B cell (primary cell): ENCODE results near the gene CELF2. TPM values are rescaled to one million over a fixed set of nuclear protein-coding genes. Genes with fewer than 3 reads are reported as not detected.
A peak's percentile ranks its signal among the peaks of the same experiment; 100 is the strongest.

Experiments used
- ATAC-seq: fragments of 200-7000 bp; cut with Tn5 transposase; one replicate; pipeline ENCODE4 v1.10.0; 2021; ENCODE audit warnings: low read depth, mild to moderate bottlenecking, moderate number of reproducible peaks, moderate library complexity
- CTCF ChIA-PET: fragments of 350-600 bp; sonication (Branson Sonifier 250); formaldehyde crosslinking; loops from one replicate; lab custom pipeline; 2021; ENCODE audit warnings: antibody characterized with exemption, inconsistent platforms; lab: Charles Lee
- POLR2A ChIA-PET: fragments of 350-600 bp; sonication (Branson Sonifier 250); formaldehyde crosslinking; loops from one replicate; lab custom pipeline; 2021; ENCODE audit warnings: antibody characterized with exemption; lab: Charles Lee
- DNase-seq: peaks from one replicate; pipeline ENCODE4 v3.0.0; 2013
- H2AFZ ChIP-seq: 2 replicates; pipeline ENCODE4 v1.6.1; 2012; ENCODE audit warnings: mild to moderate bottlenecking, low read depth, low read length; ENCODE audit not compliant: insufficient read depth, poor library complexity, severe bottlenecking
- H3K27ac ChIP-seq, 2 donors: 1 replicate in 1 of 2; 2 replicates in 1 of 2; pipeline ENCODE4 v1.5.1; 2012 to 2013; ENCODE audit warnings: low read length in 2 of 2, mild to moderate bottlenecking in 2 of 2, moderate library complexity in 1 of 2
- H3K27me3 ChIP-seq, 4 experiments: fragments of 200-600 bp in 1 of 4; sonication (generic) in 1 of 4; replicated peaks in 1 of 4; 1 replicate in 2 of 4; 2 replicates in 2 of 4; pipeline versions ENCODE4 v1.6.1 to v1.7.0; 2013 to 2016; ENCODE audit warnings: low read length in 3 of 4, mild to moderate bottlenecking in 2 of 4, mixed read lengths in 1 of 4, moderate library complexity in 1 of 4; ENCODE audit not compliant: insufficient read depth in 4 of 4, control insufficient read depth in 3 of 4; ENCODE audit errors: control extremely low read depth in 1 of 4
- H3K36me3 ChIP-seq, 2 experiments: replicated peaks in 1 of 2; 1 replicate in 1 of 2; 2 replicates in 1 of 2; pipeline versions ENCODE4 v1.6.1 to v1.7.1; 2013; ENCODE audit warnings: low read length in 1 of 2; ENCODE audit not compliant: insufficient read depth in 2 of 2, control insufficient read depth in 1 of 2; ENCODE audit errors: control extremely low read depth in 1 of 2, extremely low read depth in 1 of 2
- H3K4me1 ChIP-seq, 2 donors: fragments of 200-600 bp in 1 of 2; sonication (generic) in 1 of 2; 1 replicate in 1 of 2; 2 replicates in 1 of 2; pipeline versions ENCODE4 v1.5.1 to v1.6.1; 2013 to 2017; ENCODE audit warnings: low read length in 2 of 2; ENCODE audit not compliant: control insufficient read depth in 2 of 2, insufficient read depth in 2 of 2
- H3K4me2 ChIP-seq: replicated peaks from 2 replicates; pipeline ENCODE3; 2012; ENCODE audit warnings: mild to moderate bottlenecking, low read depth, low read length; ENCODE audit not compliant: poor library complexity, severe bottlenecking
- H3K4me3 ChIP-seq, 5 experiments: fragments of 200-600 bp in 1 of 5; sonication (generic) in 1 of 5; 1 replicate in 3 of 5; 2 replicates in 2 of 5; pipeline versions ENCODE4 v1.5.1 to v1.7.0; 2011 to 2016; ENCODE audit warnings: low read length in 4 of 5, mild to moderate bottlenecking in 4 of 5, low read depth in 2 of 5, control low read depth in 1 of 5, moderate library complexity in 1 of 5; ENCODE audit not compliant: insufficient read depth in 1 of 5; ENCODE audit errors: control extremely low read depth in 1 of 5, extremely low read depth in 1 of 5
- H3K79me2 ChIP-seq: fragments of 200-600 bp; sonication (generic); one replicate; pipeline ENCODE4 v1.6.0; 2016; ENCODE audit warnings: low read length; ENCODE audit not compliant: control insufficient read depth, insufficient read depth
- H3K9ac ChIP-seq: fragments of 200-600 bp; sonication (generic); 2 replicates; pipeline ENCODE4 v1.6.1; 2017; ENCODE audit warnings: mild to moderate bottlenecking, low read length, moderate library complexity
- H3K9me3 ChIP-seq, 3 donors: one replicate each; pipeline versions ENCODE4 v1.6.1 to v1.7.1; 2013; ENCODE audit warnings: low read length in 2 of 3; ENCODE audit not compliant: control insufficient read depth in 2 of 3, insufficient read depth in 1 of 3; ENCODE audit errors: control extremely low read depth in 1 of 3
- H4K20me1 ChIP-seq: 2 replicates; pipeline ENCODE4 v1.6.0; 2012; ENCODE audit warnings: mild to moderate bottlenecking, low read length; ENCODE audit not compliant: insufficient read depth, control insufficient read depth, poor library complexity, severe bottlenecking
- H3K27ac Mint-ChIP-seq: one replicate; pipeline ENCODE4 v1.8.0; 2021; ENCODE audit warnings: mixed read lengths
- H3K27me3 Mint-ChIP-seq: one replicate; pipeline ENCODE4 v1.8.0; 2021; ENCODE audit warnings: mixed read lengths
- H3K4me1 Mint-ChIP-seq: one replicate; pipeline ENCODE4 v1.8.0; 2021; ENCODE audit warnings: mixed read lengths
- H3K4me3 Mint-ChIP-seq: one replicate; pipeline ENCODE4 v1.8.0; 2021; ENCODE audit warnings: mixed read lengths
- H3K9me3 Mint-ChIP-seq: one replicate; pipeline ENCODE4 v1.8.0; 2022; ENCODE audit warnings: mixed read lengths; ENCODE audit not compliant: insufficient read depth
- EZH2 ChIP-seq: IDR thresholded peaks from 2 replicates; pipeline ENCODE4 v1.6.1; 2012; ENCODE audit warnings: borderline replicate concordance, low read depth, mild to moderate bottlenecking, moderate library complexity, low read length; ENCODE audit not compliant: insufficient read depth, poor library complexity, severe bottlenecking
- WGBS: methylation state at CpG from one replicate; pipeline ENCODE4 v1.1.5; 2013; ENCODE audit warnings: missing lambda C conversion rate; ENCODE audit not compliant: insufficient coverage; 5-methylcytosine and 5-hydroxymethylcytosine counted together
- intact Hi-C: fragments of 100-400 bp; cut with micrococcal nuclease; formaldehyde crosslinking; loops from one replicate; pipeline ENCODE4 v1.10.0; 2022
- polyA plus RNA-seq: library from polyadenylated mRNA; depleted of rRNA; stranded (reverse); fragments of >200 nt; gene quantifications from 2 replicates; pipeline ENCODE4 v1.2.3, GENCODE V29; 2012
- total RNA-seq, 2 donors: library from RNA; stranded (reverse); fragments of 120-200 nt in 1 of 2; gene quantifications; 1 replicate in 1 of 2; 2 replicates in 1 of 2; pipeline versions ENCODE4 v1.2.3 to v1.2.4, GENCODE V29; 2013 to 2022
- TF ChIP-seq, protein P1 (sequence below): fragments of 200-600 bp; IDR thresholded peaks from one replicate; pipeline ENCODE4 v1.8.0; 2022; ENCODE audit warnings: antibody characterized with exemption, mild to moderate bottlenecking

CELF2 gene
- total and polyA plus RNA-seq, 2 donors (not counting 1 experiment from before 2014, with no cell fraction given): 59.5 to 112 TPM

DNA sequence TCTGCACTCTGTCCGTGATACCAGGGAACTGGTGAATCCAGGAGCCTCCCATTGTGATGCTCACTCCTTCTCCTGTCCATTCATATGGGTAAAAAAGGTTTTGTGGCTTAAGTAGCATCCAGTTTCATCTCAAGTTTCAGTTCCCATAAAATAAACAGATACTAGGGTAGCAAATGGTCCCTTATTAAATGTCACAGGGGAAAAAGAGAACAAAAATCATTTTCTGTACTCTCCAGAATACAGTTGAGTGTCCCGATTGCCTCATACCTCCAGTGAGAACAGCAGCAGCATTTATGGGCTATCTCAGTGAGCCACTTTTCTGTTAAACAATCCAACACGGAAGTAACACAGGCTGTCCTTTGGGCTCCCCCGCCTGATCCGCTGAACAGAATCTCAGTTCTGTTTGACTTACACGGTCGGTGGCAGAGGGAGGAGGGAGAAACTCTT is 179.6 kb downstream of the CELF2 start:
- intact Hi-C loops: loop anchor here (1.0 to 5.0 kb wide), 6 partner anchors 11 to 45 kb away; no protein-coding TSS in a partner anchor
- Histone ChIP-seq H3K4me1 (peaks cover 53 to 59% of the 10 kb centered on the region in 2 donors), H3K4me2 (peak overlapping the region; percentile 42), H3K27me3 (no peaks in the 10 kb centered on the region), H3K4me3 (peak overlapping the region in 1 of 5 experiments; percentile 8), H3K27ac (peak overlapping the region; percentile 41 to 48), H3K9ac (no peak overlapping the region), H3K9me3 (peaks cover 0 to 3% (median 0%) of the 10 kb centered on the region in 3 donors), H3K79me2 (peaks cover 100% of the 10 kb centered on the region), H4K20me1 (peaks cover 94% of the 10 kb centered on the region), H2AFZ (no peak overlapping the region), H3K36me3 (peaks cover 9 to 61% of the 10 kb centered on the region in 2 experiments)
- Mint-ChIP-seq H3K9me3 (no peaks in the 10 kb centered on the region), H3K27me3 (no peaks in the 10 kb centered on the region), H3K4me1 (peaks cover 91% of the 10 kb centered on the region), H3K4me3 (peak overlapping the region; percentile 80), H3K27ac (peak overlapping the region; percentile 88)
- DNase-seq (peak; percentile 73), ATAC-seq (peak; percentile 78)
- 31% methylated on average over 2 of the region's 7 CpGs for WGBS
- POLR2A ChIA-PET: interaction anchor here (0.6 kb wide), 1 partner anchor 167 kb away, joined by 3 read pairs; no protein-coding TSS in a partner anchor
- TF ChIP-seq EZH2: no peak
- TF ChIP-seq, protein P1, sequence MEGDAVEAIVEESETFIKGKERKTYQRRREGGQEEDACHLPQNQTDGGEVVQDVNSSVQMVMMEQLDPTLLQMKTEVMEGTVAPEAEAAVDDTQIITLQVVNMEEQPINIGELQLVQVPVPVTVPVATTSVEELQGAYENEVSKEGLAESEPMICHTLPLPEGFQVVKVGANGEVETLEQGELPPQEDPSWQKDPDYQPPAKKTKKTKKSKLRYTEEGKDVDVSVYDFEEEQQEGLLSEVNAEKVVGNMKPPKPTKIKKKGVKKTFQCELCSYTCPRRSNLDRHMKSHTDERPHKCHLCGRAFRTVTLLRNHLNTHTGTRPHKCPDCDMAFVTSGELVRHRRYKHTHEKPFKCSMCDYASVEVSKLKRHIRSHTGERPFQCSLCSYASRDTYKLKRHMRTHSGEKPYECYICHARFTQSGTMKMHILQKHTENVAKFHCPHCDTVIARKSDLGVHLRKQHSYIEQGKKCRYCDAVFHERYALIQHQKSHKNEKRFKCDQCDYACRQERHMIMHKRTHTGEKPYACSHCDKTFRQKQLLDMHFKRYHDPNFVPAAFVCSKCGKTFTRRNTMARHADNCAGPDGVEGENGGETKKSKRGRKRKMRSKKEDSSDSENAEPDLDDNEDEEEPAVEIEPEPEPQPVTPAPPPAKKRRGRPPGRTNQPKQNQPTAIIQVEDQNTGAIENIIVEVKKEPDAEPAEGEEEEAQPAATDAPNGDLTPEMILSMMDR: no peak
- CTCF ChIA-PET: interaction anchor here (2.0 to 2.1 kb wide), 2 partner anchors 73 to 84 kb away, joined by 6 to 9 read pairs; no protein-coding TSS in a partner anchor

DNA sequence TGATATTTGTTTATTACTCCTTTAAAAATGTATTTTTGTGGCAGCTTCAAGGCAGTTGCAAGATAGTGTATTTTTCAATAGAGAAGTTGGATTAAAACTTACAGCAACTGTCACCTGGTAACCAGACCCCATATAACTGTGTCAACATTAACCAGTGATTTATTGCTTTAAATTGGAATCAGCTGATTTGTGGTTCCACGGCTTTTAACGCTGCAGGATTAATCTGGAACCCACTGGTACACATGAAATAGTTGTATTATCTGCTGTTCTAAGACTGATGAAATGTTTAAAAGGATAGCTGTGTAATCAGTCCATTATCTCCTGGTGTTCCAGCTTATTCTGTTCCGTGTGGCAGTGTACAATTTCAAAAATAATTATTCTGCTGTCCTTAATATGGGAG is 180.2 kb downstream of the CELF2 start:
- no peak overlapping the region for H3K4me3 ChIP-seq

More for the DNA sequence above, 180.2 kb downstream of the CELF2 start:
- TF ChIP-seq EZH2: no peak
- TF ChIP-seq, protein P1: no peak
- Histone ChIP-seq H3K36me3 (peaks cover 9 to 58% of the 10 kb centered on the region in 2 experiments), H3K9me3 (peaks cover 0 to 3% (median 0%) of the 10 kb centered on the region in 3 donors), H2AFZ (no peak overlapping the region), H3K9ac (no peak overlapping the region), H3K79me2 (peaks cover 100% of the 10 kb centered on the region), H4K20me1 (peaks cover 94% of the 10 kb centered on the region), H3K4me2 (peak overlapping the region; percentile 42), H3K27me3 (no peaks in the 10 kb centered on the region), H3K27ac (peak overlapping the region in 1 of 2 donors; percentile 48), H3K4me1 (peaks cover 53 to 55% of the 10 kb centered on the region in 2 donors)
- ChIA-PET POLR2A (interaction anchor here (0.6 kb wide), 1 partner anchor 167 kb away, joined by 3 read pairs; no protein-coding TSS in a partner anchor), CTCF (interaction anchor here (0.9 to 2.1 kb wide), 3 partner anchors 45 to 85 kb away, joined by 4 to 9 read pairs (median 6); no protein-coding TSS in a partner anchor)
- no peaks in the 10 kb centered on the region for H3K27me3 Mint-ChIP-seq
- H3K9me3 Mint-ChIP-seq: no peaks in the 10 kb centered on the region
- H3K27ac Mint-ChIP-seq: peak overlapping the region; percentile 88
- H3K4me3 Mint-ChIP-seq: peak overlapping the region; percentile 80
- intact Hi-C loops: loop anchor here (1.0 to 5.0 kb wide), 6 partner anchors 12 to 44 kb away; no protein-coding TSS in a partner anchor
- WGBS: no CpG with 5 or more reads among the region's 3 CpGs
- H3K4me1 Mint-ChIP-seq: peaks cover 90% of the 10 kb centered on the region
- DNase-seq: no peak
- no peak for ATAC-seq
